Measurements from ENCODE around the gene SUDS3.

Gene SUDS3

GRCh38 chr12:118455327-118455726 lies 79.0 kb downstream of the SUDS3 start:
- no peak for DNase-seq (ENCODE audit: low read depth)

- no peak for DNase-seq (ENCODE audit: low read depth)
These were observed 80.4 kb downstream of the SUDS3 start for GRCh38 chr12:118456741-118457140.

GRCh38 chr12:118459110-118459509 lies 82.8 kb downstream of the SUDS3 start:
- DNase-seq (ENCODE audit: low read depth) = no peak

- no peak for DNase-seq (ENCODE audit: low read depth)
These were observed 87.3 kb downstream of the SUDS3 start for GRCh38 chr12:118463677-118464076.

- DNase-seq (ENCODE audit: low read depth) = no peak
These were observed 89.4 kb downstream of the SUDS3 start for GRCh38 chr12:118465706-118466105.

All from stimulated activated CD8-positive, alpha-beta memory T cell treated with anti-CD3 and anti-CD28 coated beads, Interleukin-15, amount 100 ng/mL, for 24 hours (primary cell).